Measurements from ENCODE around the gene ENTPD1. TPM values are rescaled to one million over a fixed set of nuclear protein-coding genes. Genes with fewer than 3 reads are reported as not detected.
"Not testable (repeated sequence)": the region's sequence is repeated elsewhere in the genome, so short reads cannot be mapped to it uniquely, and the experiment has no call there.

ENTPD1 gene
- total RNA-seq, 2 donors from 2014 or later, result 5.8 to 14.4 TPM

GRCh38 chr10:95877881-95878280, 121.9 kb downstream of the ENTPD1 start:
- intact Hi-C loops (cut with DNase I, micrococcal nuclease), result no loop called here
- no peak for ATAC-seq

GRCh38 chr10:95880704-95881103, 124.7 kb downstream of the ENTPD1 start:
- no peak for DNase-seq
- intact Hi-C loops (cut with DNase I, micrococcal nuclease), result no loop called here
- no peak for ATAC-seq

More at GRCh38 chr10:95877881-95878280, 121.9 kb downstream of the ENTPD1 start:
- no peak for DNase-seq

GRCh38 chr10:95881316-95881715, 125.4 kb downstream of the ENTPD1 start:
- ATAC-seq, result no peak

GRCh38 chr10:95889830-95890229, 133.9 kb downstream of the ENTPD1 start:
- ATAC-seq (no peak), DNase-seq (no peak)
- intact Hi-C loops (cut with DNase I, micrococcal nuclease), result no loop called here

More at GRCh38 chr10:95881316-95881715, 125.4 kb downstream of the ENTPD1 start:
- no peak for DNase-seq
- intact Hi-C loops (cut with DNase I, micrococcal nuclease), result no loop called here

- intact Hi-C loops (cut with DNase I, micrococcal nuclease), result no loop called here
- ATAC-seq, result no peak
Observed at GRCh38 chr10:95896071-95896850, 140.3 kb downstream of the ENTPD1 start.

GRCh38 chr10:95905897-95906580, 150.1 kb downstream of the ENTPD1 start:
- intact Hi-C loops (cut with DNase I, micrococcal nuclease); DNase-seq; ATAC-seq: not testable (repeated sequence)

More at GRCh38 chr10:95896071-95896850, 140.3 kb downstream of the ENTPD1 start:
- no peak for DNase-seq

GRCh38 chr10:95906677-95907455, 150.9 kb downstream of the ENTPD1 start:
- DNase-seq, result peak; percentile 56 to 64
- intact Hi-C loops (cut with DNase I, micrococcal nuclease), result no loop called here
- ATAC-seq, result peak; percentile 63

GRCh38 chr10:95907456-95908253, 151.7 kb downstream of the ENTPD1 start, which contains the start of gene CC2D2B:
CC2D2B (plus strand) TSS chr10:95907975; CDS start chr10:95911324, 3,349 bp downstream.
- peak; percentile 96 for ATAC-seq
- peak; percentile 75 to 84 for DNase-seq
- intact Hi-C loops (cut with DNase I, micrococcal nuclease), result no loop called here

- intact Hi-C loops (cut with DNase I, micrococcal nuclease), result no loop called here
- no peak for DNase-seq
- ATAC-seq, result no peak
Observed at GRCh38 chr10:95908450-95908849, 152.5 kb downstream of the ENTPD1 start.

- ATAC-seq (no peak), DNase-seq (no peak)
- intact Hi-C loops (cut with DNase I, micrococcal nuclease), result no loop called here
Observed at GRCh38 chr10:95909561-95909960, 153.6 kb downstream of the ENTPD1 start.

- intact Hi-C loops (cut with DNase I, micrococcal nuclease); DNase-seq; ATAC-seq: not testable (repeated sequence)
Observed at GRCh38 chr10:95916039-95916438, 160.1 kb downstream of the ENTPD1 start.

Other genes starting within 250 kb of the ENTPD1 start
- gene SORBS1, start 194.8 kb upstream of the ENTPD1 start, total RNA-seq, result 100 to 1,000 TPM in 1 of 2 donors, 10 to 100 TPM in 1; 20.6 to 120 TPM
- 100 to 1,000 TPM; 123 to 177 TPM for gene ALDH18A1, start 99.5 kb upstream of the ENTPD1 start, total RNA-seq
- 10 to 100 TPM; 26.6 to 29.6 TPM for gene TCTN3, start 62.2 kb upstream of the ENTPD1 start, total RNA-seq
- under 1 TPM; 0.37 to 0.87 TPM for gene CC2D2B, start 151.8 kb downstream of the ENTPD1 start, total RNA-seq